HEK293T (cell line): ENCODE data around the gene SRP19.

Experiments used
- CTCF ChIA-PET: fragments of 350-600 bp; formaldehyde crosslinking; extraction: SDS; loops from one replicate; lab custom pipeline; 2021; ENCODE audit warnings: antibody characterized with exemption, inconsistent platforms; lab: Yijun Ruan, JAX
- POLR2A ChIA-PET: fragments of 350-600 bp; formaldehyde crosslinking; extraction: SDS; loops from one replicate; lab custom pipeline; 2020; ENCODE audit warnings: antibody characterized with exemption, inconsistent platforms; lab: Yijun Ruan, JAX
- DNase-seq: peaks from one replicate; pipeline ENCODE4 v3.0.0; 2012; ENCODE audit warnings: mixed read lengths; ENCODE audit errors: extremely low spot score
- ARNT ChIP-seq: fragments of 450-650 bp; IDR thresholded peaks from 2 replicates; pipeline ENCODE4 v1.6.1; 2017; ENCODE audit warnings: mild to moderate bottlenecking
- BHLHE40 ChIP-seq: fragments of 450-650 bp; IDR thresholded peaks from 2 replicates; pipeline ENCODE4 v1.6.1; 2016; ENCODE audit warnings: mild to moderate bottlenecking, moderate library complexity, borderline replicate concordance
- CTBP1 ChIP-seq: fragments of 450-650 bp; IDR thresholded peaks from 2 replicates; pipeline ENCODE4 v1.6.1; 2016; ENCODE audit warnings: borderline replicate concordance
- ELF4 ChIP-seq: fragments of 450-650 bp; IDR thresholded peaks from 2 replicates; pipeline ENCODE4 v1.6.1; 2017; ENCODE audit warnings: antibody characterized with exemption
- FOXA1 ChIP-seq: fragments of 450-650 bp; IDR thresholded peaks from 2 replicates; pipeline ENCODE4 v1.6.1; 2016; ENCODE audit warnings: mild to moderate bottlenecking
- FOXK2 ChIP-seq: fragments of 450-650 bp; IDR thresholded peaks from 2 replicates; pipeline ENCODE4 v1.6.1; 2016; ENCODE audit warnings: mild to moderate bottlenecking
- FOXM1 ChIP-seq: fragments of 450-650 bp; IDR thresholded peaks from 2 replicates; pipeline ENCODE4 v1.6.1; 2017; ENCODE audit warnings: mild to moderate bottlenecking, borderline replicate concordance
- HDGF ChIP-seq: fragments of 450-650 bp; IDR thresholded peaks from 2 replicates; pipeline ENCODE4 v1.6.1; 2017; ENCODE audit warnings: antibody characterized with exemption, borderline replicate concordance
- L3MBTL2 ChIP-seq: fragments of 450-650 bp; conservative IDR thresholded peaks from 2 replicates; pipeline ENCODE4 v1.6.1; 2016; ENCODE audit warnings: mild to moderate bottlenecking
- LEF1 ChIP-seq: fragments of 450-650 bp; IDR thresholded peaks from 2 replicates; pipeline ENCODE4 v1.6.1; 2017; ENCODE audit warnings: mild to moderate bottlenecking, borderline replicate concordance
- NFRKB ChIP-seq: fragments of 450-650 bp; IDR thresholded peaks from 2 replicates; pipeline ENCODE4 v1.6.1; 2016; ENCODE audit warnings: mild to moderate bottlenecking, moderate library complexity
- SP1 ChIP-seq: fragments of 450-650 bp; IDR thresholded peaks from 2 replicates; pipeline ENCODE4 v1.6.1; 2017
- SUZ12 ChIP-seq: fragments of 450-650 bp; IDR thresholded peaks from 2 replicates; pipeline ENCODE4 v1.6.1; 2016; ENCODE audit warnings: mild to moderate bottlenecking
- TARDBP ChIP-seq: fragments of 450-650 bp; IDR thresholded peaks from 2 replicates; pipeline ENCODE4 v1.6.1; 2016
- ZNF384 ChIP-seq: fragments of 450-650 bp; IDR thresholded peaks from 2 replicates; pipeline ENCODE4 v1.6.1; 2016
- TF ChIP-seq, protein P1 (sequence below): fragments of 450-650 bp; IDR thresholded peaks from 2 replicates; pipeline ENCODE4 v1.6.1; 2016

Gene SRP19

GRCh38 chr5:112866739-112867138, 5.7 kb downstream of the SRP19 start:
- CTCF ChIA-PET: no interaction called here
- TF ChIP-seq SP1 (no peak), FOXM1 (no peak), ELF4 (no peak), HDGF (no peak), ARNT (no peak), L3MBTL2 (no peak), CTBP1 (no peak), LEF1 (no peak), FOXA1 (no peak), TARDBP (no peak), NFRKB (no peak), SUZ12 (no peak), FOXK2 (no peak), BHLHE40 (no peak), ZNF384 (no peak)
- TF ChIP-seq, protein P1, sequence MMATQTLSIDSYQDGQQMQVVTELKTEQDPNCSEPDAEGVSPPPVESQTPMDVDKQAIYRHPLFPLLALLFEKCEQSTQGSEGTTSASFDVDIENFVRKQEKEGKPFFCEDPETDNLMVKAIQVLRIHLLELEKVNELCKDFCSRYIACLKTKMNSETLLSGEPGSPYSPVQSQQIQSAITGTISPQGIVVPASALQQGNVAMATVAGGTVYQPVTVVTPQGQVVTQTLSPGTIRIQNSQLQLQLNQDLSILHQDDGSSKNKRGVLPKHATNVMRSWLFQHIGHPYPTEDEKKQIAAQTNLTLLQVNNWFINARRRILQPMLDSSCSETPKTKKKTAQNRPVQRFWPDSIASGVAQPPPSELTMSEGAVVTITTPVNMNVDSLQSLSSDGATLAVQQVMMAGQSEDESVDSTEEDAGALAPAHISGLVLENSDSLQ: no peak
- POLR2A ChIA-PET: no interaction called here
- no peak for DNase-seq

GRCh38 chr5:112867411-112867810, 6.3 kb downstream of the SRP19 start:
- CTCF ChIA-PET: no interaction called here
- TF ChIP-seq ZNF384: no peak
- no peak for TF ChIP-seq HDGF
- TF ChIP-seq SP1: no peak
- no peak for TF ChIP-seq ARNT
- POLR2A ChIA-PET: no interaction called here
- no peak for DNase-seq

- CTCF ChIA-PET: interaction anchor here (1.0 to 1.1 kb wide), 2 partner anchors 94 to 178 kb away, joined by 3 read pairs; no protein-coding TSS in a partner anchor
- no peak for DNase-seq
- POLR2A ChIA-PET: interaction anchor here (1.2 to 2.5 kb wide), 2 partner anchors 9 to 107 kb away, joined by 3 to 10 read pairs; partner anchors contain the start of genes DCP2 and SRP19
- TF ChIP-seq LEF1 (no peak), SUZ12 (no peak), ELF4 (no peak), SP1 (no peak), FOXA1 (no peak), HDGF (no peak), BHLHE40 (no peak), CTBP1 (no peak), FOXM1 (no peak), NFRKB (no peak), ARNT (no peak), L3MBTL2 (no peak), FOXK2 (no peak)
- TF ChIP-seq, protein P1: no peak
Observed at GRCh38 chr5:112869948-112870347, 8.9 kb downstream of the SRP19 start.

DNA sequence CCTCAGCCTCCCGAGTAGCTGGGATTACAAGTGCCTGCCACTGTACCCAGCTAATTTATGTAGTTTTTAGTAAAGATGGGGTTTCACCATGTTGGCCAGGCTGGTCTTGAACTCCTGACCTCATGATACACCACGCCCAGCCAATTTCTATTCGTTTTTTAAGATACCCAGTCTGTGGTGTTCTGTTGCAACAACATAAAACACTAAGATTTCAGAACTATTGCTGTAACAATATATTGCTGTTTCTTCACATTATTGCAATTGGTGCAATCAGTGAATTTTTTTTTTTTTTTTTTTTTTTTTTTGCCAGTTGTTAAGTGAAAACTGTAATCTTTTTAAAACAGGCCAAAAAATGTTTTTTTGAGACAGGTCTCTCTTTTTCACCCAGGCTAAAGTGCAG, 9.9 kb downstream of the SRP19 start:
- CTCF ChIA-PET: interaction anchor here (1.0 to 1.1 kb wide), 2 partner anchors 93 to 179 kb away, joined by 3 read pairs; no protein-coding TSS in a partner anchor
- POLR2A ChIA-PET: interaction anchor here (1.2 to 2.5 kb wide), 2 partner anchors 10 to 105 kb away, joined by 3 to 10 read pairs; partner anchors contain the start of genes DCP2 and SRP19
- TF ChIP-seq LEF1: no peak
- no peak for TF ChIP-seq ELF4
- TF ChIP-seq NFRKB: no peak
- no peak for TF ChIP-seq SUZ12
- 0 out of 2 replicates have a peak, but pooled peaks have one; percentile 20 for TF ChIP-seq ZNF384
- no peak for DNase-seq

DNA sequence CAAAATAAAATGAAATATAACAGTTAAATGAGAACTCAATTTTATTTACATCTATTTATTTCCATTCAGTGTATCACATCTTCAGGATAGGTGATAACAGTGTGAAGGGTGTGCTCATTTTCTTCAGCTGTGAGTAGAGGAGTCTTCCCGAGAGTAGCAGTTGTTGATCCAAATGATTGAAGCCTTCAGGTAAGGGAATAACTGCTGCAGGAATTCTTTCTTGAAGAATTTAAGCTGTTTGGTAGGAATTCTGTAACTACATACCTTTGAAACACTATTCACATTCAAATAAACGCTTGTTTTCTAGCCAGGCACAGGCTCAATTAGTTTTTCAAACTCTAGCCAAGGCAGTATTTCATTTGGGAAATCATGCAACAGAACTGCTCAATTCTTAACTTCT, 15.3 kb downstream of the SRP19 start:
- DNase-seq: no peak
- ChIA-PET CTCF (no interaction called here), POLR2A (no interaction called here)
- no peak for TF ChIP-seq FOXA1
- TF ChIP-seq BHLHE40: no peak
- no peak for TF ChIP-seq CTBP1
- TF ChIP-seq, protein P1: no peak
- TF ChIP-seq HDGF: no peak
- TF ChIP-seq NFRKB: no peak
- no peak for TF ChIP-seq SUZ12
- TF ChIP-seq TARDBP: no peak
- TF ChIP-seq LEF1: no peak
- no peak for TF ChIP-seq SP1
- no peak for TF ChIP-seq L3MBTL2
- no peak for TF ChIP-seq ZNF384
- no peak for TF ChIP-seq FOXK2
- TF ChIP-seq ELF4: no peak
- no peak for TF ChIP-seq FOXM1
- no peak for TF ChIP-seq ARNT

GRCh38 chr5:112878101-112878500, 17.0 kb downstream of the SRP19 start:
- ChIA-PET POLR2A (interaction anchor here (1.0 kb wide), 1 partner anchor 17 kb away, joined by 4 read pairs; the partner anchor contains the start of gene SRP19), CTCF (no interaction called here)
- no peak for TF ChIP-seq FOXA1
- no peak for TF ChIP-seq NFRKB
- no peak for TF ChIP-seq HDGF
- TF ChIP-seq TARDBP: no peak
- no peak for TF ChIP-seq ZNF384
- TF ChIP-seq, protein P1: no peak
- TF ChIP-seq LEF1: no peak
- TF ChIP-seq ARNT: no peak
- TF ChIP-seq L3MBTL2: no peak
- no peak for TF ChIP-seq FOXK2
- TF ChIP-seq SP1: no peak
- TF ChIP-seq CTBP1: no peak
- no peak for TF ChIP-seq SUZ12
- no peak for TF ChIP-seq BHLHE40
- no peak for TF ChIP-seq FOXM1
- no peak for TF ChIP-seq ELF4
- no peak for DNase-seq
